HPDE6-E6E7 (cell line): ENCODE measurements around the gene DZIP1.
"Not testable (repeated sequence)": the region's sequence is repeated elsewhere in the genome, so short reads cannot be mapped to it uniquely, and the experiment has no call there.

ENCODE experiments used
- DNase-seq: peaks from one replicate; pipeline ENCODE4 v3.0.0; 2011; ENCODE audit warnings: missing footprints; ENCODE audit errors: extremely low spot score

The DZIP1 gene

GRCh38 chr13:95601906-95602305 lies 42.6 kb downstream of the DZIP1 start:
- no peak for DNase-seq

GRCh38 chr13:95601216-95601615 lies 43.3 kb downstream of the DZIP1 start:
- DNase-seq = no peak

- no peak for DNase-seq
These were observed 47.8 kb downstream of the DZIP1 start for GRCh38 chr13:95596701-95597100.

- DNase-seq = no peak
These were observed 51.0 kb downstream of the DZIP1 start for GRCh38 chr13:95593462-95593861.

- DNase-seq = no peak
These were observed 55.8 kb downstream of the DZIP1 start for GRCh38 chr13:95588721-95589120.

GRCh38 chr13:95588134-95588533 lies 56.4 kb downstream of the DZIP1 start:
- DNase-seq = no peak

GRCh38 chr13:95585867-95586266 lies 58.6 kb downstream of the DZIP1 start:
- no peak for DNase-seq

- no peak for DNase-seq
These were observed 65.2 kb downstream of the DZIP1 start for GRCh38 chr13:95579303-95579702.

- peak; percentile 54 for DNase-seq
These were observed 71.3 kb downstream of the DZIP1 start for GRCh38 chr13:95573221-95573620.

- no peak for DNase-seq
These were observed 72.6 kb downstream of the DZIP1 start for GRCh38 chr13:95571941-95572340.

- no peak for DNase-seq
These were observed 74.5 kb downstream of the DZIP1 start for GRCh38 chr13:95570016-95570415.

GRCh38 chr13:95568131-95568530 lies 76.4 kb downstream of the DZIP1 start:
- DNase-seq = no peak

GRCh38 chr13:95565758-95566157 lies 78.7 kb downstream of the DZIP1 start:
- not testable (repeated sequence) for DNase-seq

- peak; percentile 73 for DNase-seq
These were observed 79.7 kb downstream of the DZIP1 start for GRCh38 chr13:95564733-95565291.

GRCh38 chr13:95564091-95564490 lies 80.4 kb downstream of the DZIP1 start:
- DNase-seq = no peak

GRCh38 chr13:95560387-95560786 lies 84.1 kb downstream of the DZIP1 start:
- no peak for DNase-seq

GRCh38 chr13:95559100-95559499 lies 85.4 kb downstream of the DZIP1 start:
- DNase-seq = no peak

GRCh38 chr13:95557013-95557412 lies 87.5 kb downstream of the DZIP1 start:
- DNase-seq = no peak

- no peak for DNase-seq
These were observed 90.7 kb downstream of the DZIP1 start for GRCh38 chr13:95553581-95554385.

GRCh38 chr13:95552539-95553441 lies 91.7 kb downstream of the DZIP1 start, which contains the start of gene CLDN10:
Gene CLDN10, plus strand, starts transcription at chr13:95552720. Its CDS starts 34 bp downstream, at chr13:95552754.
- DNase-seq = no peak

GRCh38 chr13:95552208-95552538 lies 92.3 kb downstream of the DZIP1 start:
- DNase-seq = no peak

- DNase-seq = no peak
These were observed 96.9 kb downstream of the DZIP1 start for GRCh38 chr13:95547531-95548167.
